Aorta (tissue), 4 donors: ENCODE data around the gene FGF23. TPM values are rescaled to one million over a fixed set of nuclear protein-coding genes. Genes with fewer than 3 reads are reported as not detected.

Experiments
- polyA plus RNA-seq, 2 donors: library from polyadenylated mRNA; stranded (reverse); fragments of 200-250 nt; gene quantifications; one replicate each; pipeline ENCODE4 v1.2.3, GENCODE V29; 2013
- total RNA-seq, 2 donors: library from RNA; stranded (reverse); fragmentation: NEBNext Ultra II Directional; extraction: Animal tissue kit (Norgen Biotek cat#: 25700); gene quantifications; one replicate each; pipeline ENCODE4 v1.2.1, GENCODE V29; 2021
- donor health status: healthy with polysubstance abuse.
- donor health status: Bipolar disorder and iron deficiency.
- donor health status: DM: no; HTN: no; CAD: no.
- donor health status: DM: yes; HTN: yes; CAD: no.

Gene FGF23
- total and polyA plus RNA-seq, 4 donors, result not detected

Other genes starting within 250 kb of the FGF23 start
- gene CCND2, start 106.0 kb downstream of the FGF23 start, total RNA-seq, result 100 to 1,000 TPM; 135 to 170 TPM
- gene CCND2, start 106.0 kb downstream of the FGF23 start, polyA plus RNA-seq, result 10 to 100 TPM; 17.1 to 18.9 TPM
- 10 to 100 TPM in 1 of 2 donors, 1 to 10 TPM in 1; 7.2 to 10.5 TPM for gene TIGAR, start 58.5 kb downstream of the FGF23 start, total RNA-seq
- gene TIGAR, start 58.5 kb downstream of the FGF23 start, polyA plus RNA-seq, result 1 to 10 TPM; 2.9 to 4.6 TPM
- not detected for gene FGF6, start 66.1 kb upstream of the FGF23 start, total RNA-seq
- not detected for gene FGF6, start 66.1 kb upstream of the FGF23 start, polyA plus RNA-seq
- 1 to 10 TPM; 1.2 to 2.8 TPM for gene RAD51AP1, start 159.2 kb upstream of the FGF23 start, total RNA-seq
- 1 to 10 TPM; 2.2 to 2.9 TPM for gene RAD51AP1, start 159.2 kb upstream of the FGF23 start, polyA plus RNA-seq
- gene DYRK4, start 182.5 kb upstream of the FGF23 start, total RNA-seq, result 10 to 100 TPM; 29.6 to 33.8 TPM
- gene DYRK4, start 182.5 kb upstream of the FGF23 start, polyA plus RNA-seq, result 10 to 100 TPM; 45.3 to 74.8 TPM